ENCODE data around the gene KLHL25. TPM values are rescaled to one million over a fixed set of nuclear protein-coding genes. Genes with fewer than 3 reads are reported as not detected.

Gene KLHL25
- total RNA-seq, 1 donor from 2014 or later: 16.4 TPM

GRCh38 chr15:85761635-85762034, 33.1 kb downstream of the KLHL25 start:
- H3K4me3 Mint-ChIP-seq (ENCODE audit: low read depth): no peak overlapping the region
- no peaks in the 10 kb centered on the region for H3K9me3 Mint-ChIP-seq (ENCODE audit: low read depth)
- peaks cover 6% of the 10 kb centered on the region for H3K36me3 Mint-ChIP-seq (ENCODE audit: insufficient read depth)
- H3K27ac Mint-ChIP-seq: no peak overlapping the region
- TF ChIP-seq CTCF (IDR thresholded peaks at IDR 0.05; ENCODE audit: unreplicated experiment): no peak
- H3K27me3 Mint-ChIP-seq: no peaks in the 10 kb centered on the region
- H3K4me1 Mint-ChIP-seq (ENCODE audit: low read depth): peaks cover 8% of the 10 kb centered on the region
- DNase-seq (ENCODE audit: low spot score, unreplicated experiment): no peak

DNA sequence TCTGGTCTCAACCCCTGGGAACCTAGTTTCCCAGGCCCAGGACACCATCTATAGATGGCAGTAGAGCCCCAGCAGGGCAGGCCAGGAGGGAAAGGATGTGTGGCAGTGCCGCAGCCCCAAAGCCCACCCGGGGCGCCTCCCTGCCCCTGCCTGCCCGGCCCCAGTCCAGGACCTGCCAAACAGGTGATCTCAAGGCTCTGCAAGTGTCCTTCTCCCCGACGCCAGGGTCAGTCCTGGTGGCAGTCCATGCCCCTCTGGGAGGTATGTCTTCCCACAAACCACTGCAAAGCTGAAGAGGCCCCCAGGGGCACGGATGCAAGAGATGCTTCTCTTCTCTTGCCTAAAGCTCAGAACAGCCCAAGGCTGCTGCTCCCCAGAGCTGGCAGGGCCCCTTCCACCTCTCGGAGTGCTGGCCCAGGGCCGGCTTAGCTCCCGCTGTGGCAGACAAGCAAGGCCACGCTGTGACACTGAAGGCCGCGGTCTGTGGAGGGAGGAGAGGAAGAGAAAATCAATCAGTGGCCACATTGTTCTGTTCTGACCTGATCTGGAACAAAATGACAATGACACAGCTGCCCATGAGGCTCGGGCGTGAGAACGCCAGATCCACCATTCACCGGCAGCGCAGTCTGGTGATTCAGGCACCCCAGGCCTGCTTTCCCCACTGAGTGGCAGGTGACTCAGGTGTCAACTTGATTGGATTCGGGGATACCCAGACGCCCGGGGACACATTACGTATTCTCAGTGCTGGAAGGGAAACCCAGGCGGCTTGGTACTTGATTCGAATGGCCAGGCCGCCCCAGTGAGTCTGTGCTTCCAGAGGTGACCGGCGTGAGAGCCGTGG, 34.0 kb downstream of the KLHL25 start:
- Mint-ChIP-seq H3K4me1 (ENCODE audit: low read depth) (no peaks in the 10 kb centered on the region), H3K27me3 (no peaks in the 10 kb centered on the region), H3K27ac (no peak overlapping the region), H3K9me3 (ENCODE audit: low read depth) (no peaks in the 10 kb centered on the region), H3K4me3 (ENCODE audit: low read depth) (no peak overlapping the region), H3K36me3 (ENCODE audit: insufficient read depth) (peaks cover 6% of the 10 kb centered on the region)
- DNase-seq (ENCODE audit: low spot score, unreplicated experiment): no peak
- TF ChIP-seq CTCF (IDR thresholded peaks at IDR 0.05; ENCODE audit: unreplicated experiment): no peak

DNA sequence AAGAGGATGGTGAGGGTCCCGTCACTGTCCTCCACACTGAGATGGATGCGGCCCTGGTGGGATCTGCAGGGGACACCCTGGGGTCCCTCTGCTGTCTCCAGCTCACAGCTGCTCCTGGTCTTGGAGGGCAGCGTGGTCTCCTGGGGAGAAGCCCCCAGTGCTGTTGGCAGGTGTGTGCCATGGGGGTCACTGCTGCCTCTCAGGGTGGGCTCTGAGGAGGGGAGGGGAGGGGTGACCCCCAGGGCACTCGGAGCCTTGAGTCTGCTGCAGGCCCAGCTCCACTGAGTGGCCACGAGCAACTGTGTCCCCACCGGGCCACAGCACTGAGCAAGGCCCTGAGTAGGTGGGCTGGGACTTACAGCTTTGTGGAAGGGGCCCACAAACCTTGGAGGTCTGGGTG, 34.7 kb downstream of the KLHL25 start:
- Mint-ChIP-seq H3K27me3 (no peaks in the 10 kb centered on the region), H3K27ac (no peak overlapping the region), H3K36me3 (ENCODE audit: insufficient read depth) (peaks cover 6% of the 10 kb centered on the region), H3K9me3 (ENCODE audit: low read depth) (no peaks in the 10 kb centered on the region), H3K4me3 (ENCODE audit: low read depth) (no peak overlapping the region), H3K4me1 (ENCODE audit: low read depth) (no peaks in the 10 kb centered on the region)
- TF ChIP-seq CTCF (IDR thresholded peaks at IDR 0.05; ENCODE audit: unreplicated experiment): no peak
- DNase-seq (ENCODE audit: low spot score, unreplicated experiment): no peak

DNA sequence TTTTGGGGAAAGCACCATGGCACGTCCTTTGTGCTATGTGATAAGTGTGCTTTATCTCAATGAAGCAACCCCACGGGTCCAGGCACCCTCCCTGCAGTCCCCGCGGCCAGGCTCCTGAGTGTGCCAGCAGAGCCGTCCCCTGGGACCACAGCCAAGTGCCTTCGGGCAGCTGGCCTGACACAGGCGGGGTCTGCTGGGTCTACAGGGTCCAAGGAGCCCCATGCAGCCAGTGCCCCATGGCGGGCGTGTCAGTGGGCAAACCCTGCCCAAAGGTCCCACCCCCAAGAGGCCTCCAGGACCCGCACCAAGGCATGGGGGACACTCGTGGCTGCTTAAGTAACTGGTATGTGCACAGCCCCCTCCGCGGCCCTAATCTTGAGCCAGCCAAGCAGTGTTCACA, 35.3 kb downstream of the KLHL25 start:
- no peaks in the 10 kb centered on the region for H3K27me3 Mint-ChIP-seq
- H3K4me1 Mint-ChIP-seq (ENCODE audit: low read depth): no peaks in the 10 kb centered on the region
- H3K9me3 Mint-ChIP-seq (ENCODE audit: low read depth): no peaks in the 10 kb centered on the region
- no peak for DNase-seq (ENCODE audit: low spot score, unreplicated experiment)
- no peak overlapping the region for H3K4me3 Mint-ChIP-seq (ENCODE audit: low read depth)
- peaks cover 7% of the 10 kb centered on the region for H3K36me3 Mint-ChIP-seq (ENCODE audit: insufficient read depth)
- H3K27ac Mint-ChIP-seq: no peak overlapping the region
- TF ChIP-seq CTCF (IDR thresholded peaks at IDR 0.05; ENCODE audit: unreplicated experiment): no peak

DNA sequence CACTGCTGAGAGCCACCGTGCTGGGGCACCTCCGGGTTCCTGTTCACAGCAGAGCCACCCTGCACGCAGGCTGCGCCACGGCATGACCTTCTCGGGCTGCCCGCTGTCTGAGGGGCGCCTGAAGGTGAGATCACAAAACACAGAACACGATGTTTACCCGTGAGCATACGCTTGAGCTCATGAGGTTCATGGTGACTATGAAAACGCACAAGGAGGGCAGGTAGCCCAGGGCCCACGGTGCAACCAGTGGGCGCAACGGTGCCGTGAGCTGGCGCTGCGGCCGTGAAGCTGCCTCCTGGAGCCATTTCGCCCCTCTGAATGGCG, 36.1 kb downstream of the KLHL25 start:
- TF ChIP-seq CTCF (IDR thresholded peaks at IDR 0.05; ENCODE audit: unreplicated experiment): no peak
- no peaks in the 10 kb centered on the region for H3K27me3 Mint-ChIP-seq
- no peak overlapping the region for H3K4me3 Mint-ChIP-seq (ENCODE audit: low read depth)
- no peak for DNase-seq (ENCODE audit: low spot score, unreplicated experiment)
- H3K27ac Mint-ChIP-seq: no peak overlapping the region
- H3K4me1 Mint-ChIP-seq (ENCODE audit: low read depth): no peaks in the 10 kb centered on the region
- peaks cover 9% of the 10 kb centered on the region for H3K36me3 Mint-ChIP-seq (ENCODE audit: insufficient read depth)
- no peaks in the 10 kb centered on the region for H3K9me3 Mint-ChIP-seq (ENCODE audit: low read depth)
